Endodermal cell (in vitro differentiated cells): Measurements from ENCODE around the gene NCCRP1. TPM values are rescaled to one million over a fixed set of nuclear protein-coding genes. Genes with fewer than 3 reads are reported as not detected.

Experiments used
- DNase-seq: peaks from one replicate; pipeline ENCODE4 v3.0.0-alpha.2; 2017
- H3K27ac ChIP-seq: 2 replicates; pipeline ENCODE4 v1.5.1; 2013; ENCODE audit warnings: mild to moderate bottlenecking, low read depth, low read length, moderate library complexity
- H3K27me3 ChIP-seq: 2 replicates; pipeline ENCODE4 v1.6.1; 2013; ENCODE audit warnings: mild to moderate bottlenecking, low read length, moderate library complexity; ENCODE audit not compliant: insufficient read depth, control insufficient read depth, poor library complexity, severe bottlenecking
- H3K36me3 ChIP-seq: 2 replicates; pipeline ENCODE4 v1.7.0; 2013; ENCODE audit warnings: mild to moderate bottlenecking, low read length, moderate library complexity; ENCODE audit not compliant: control insufficient read depth, insufficient read depth
- H3K4me1 ChIP-seq: one replicate; pipeline ENCODE4 v1.7.0; 2013; ENCODE audit warnings: low read length; ENCODE audit not compliant: control insufficient read depth, insufficient read depth
- H3K4me3 ChIP-seq: 2 replicates; pipeline ENCODE4 v1.5.1; 2013; ENCODE audit warnings: mild to moderate bottlenecking, low read length, moderate library complexity
- H3K9ac ChIP-seq: 2 replicates; pipeline ENCODE4 v1.6.1; 2013; ENCODE audit warnings: mild to moderate bottlenecking, low read length, moderate library complexity; ENCODE audit not compliant: poor library complexity, severe bottlenecking; ENCODE audit errors: extremely low read depth
- H3K9me3 ChIP-seq: 2 replicates; pipeline ENCODE4 v1.6.1; 2013; ENCODE audit warnings: mild to moderate bottlenecking, low read length, moderate library complexity; ENCODE audit not compliant: control insufficient read depth
- H3K27ac Mint-ChIP-seq: 2 replicates; pipeline ENCODE4 v1.8.0; 2020; ENCODE audit warnings: mixed read lengths
- H3K27me3 Mint-ChIP-seq: 2 replicates; pipeline ENCODE4 v1.8.0; 2021; ENCODE audit warnings: mild to moderate bottlenecking, mixed read lengths; ENCODE audit not compliant: insufficient read depth
- H3K36me3 Mint-ChIP-seq: 2 replicates; pipeline ENCODE4 v1.8.0; 2020; ENCODE audit warnings: low read depth, mixed read lengths
- H3K4me1 Mint-ChIP-seq: 2 replicates; pipeline ENCODE4 v1.8.0; 2020; ENCODE audit warnings: mixed read lengths
- H3K4me3 Mint-ChIP-seq: 2 replicates; pipeline ENCODE4 v1.8.0; 2020; ENCODE audit warnings: mild to moderate bottlenecking, moderate library complexity, mixed read lengths
- H3K9me3 Mint-ChIP-seq: 2 replicates; pipeline ENCODE4 v1.8.0; 2020; ENCODE audit warnings: mild to moderate bottlenecking, mixed read lengths
- WGBS, 2 experiments: methylation state at CpG; one replicate each; pipeline versions ENCODE4 v1.1.5 to v1.1.7; 2013; ENCODE audit warnings: missing lambda C conversion rate in 2 of 2, mixed read lengths in 1 of 2; ENCODE audit not compliant: insufficient coverage in 1 of 2, insufficient read length in 1 of 2; 5-methylcytosine and 5-hydroxymethylcytosine counted together
- total RNA-seq, 2 donors: library from RNA; stranded (reverse); fragmentation: NEBNext Ultra II Directional in 1 of 2; extraction: Animal tissue kit (Norgen Biotek cat#: 25700) in 1 of 2; gene quantifications; 2 replicates in 1 of 2; 3 replicates in 1 of 2; pipeline ENCODE4 v1.2.1, GENCODE V29; 2021
- TF ChIP-seq, protein P1 (sequence below): fragments of 200-600 bp; sonication (generic); conservative IDR thresholded peaks from 2 replicates; pipeline ENCODE4 v1.5.0; 2021; ENCODE audit warnings: antibody characterized with exemption, mild to moderate bottlenecking

NCCRP1 gene
- total RNA-seq, 2 donors from 2014 or later, result 0.40 to 0.53 TPM

DNA sequence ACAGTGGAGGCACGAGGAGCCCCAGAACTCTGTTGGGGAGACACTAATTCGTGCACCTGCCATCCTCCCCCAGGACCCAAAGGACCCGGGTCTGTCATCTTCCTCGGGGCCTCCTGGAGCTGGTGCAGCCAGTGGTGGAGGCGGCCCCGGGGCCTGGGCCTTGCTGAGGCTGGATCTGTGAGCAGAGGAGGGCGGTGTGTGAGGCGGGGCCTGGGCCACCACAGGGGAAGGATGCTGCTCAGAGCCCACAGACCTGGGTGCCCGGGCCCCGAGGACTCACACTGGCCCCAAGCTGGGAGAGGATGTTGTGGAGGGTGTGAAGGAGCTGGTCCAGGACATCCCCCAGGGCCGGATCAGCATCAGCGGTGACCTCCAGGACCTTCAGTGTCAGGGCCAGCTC, 39.8 kb downstream of the NCCRP1 start:
- peaks cover 18% of the 10 kb centered on the region for H3K27me3 ChIP-seq
- Mint-ChIP-seq H3K27ac (no peak overlapping the region), H3K4me3 (no peak overlapping the region), H3K9me3 (no peaks in the 10 kb centered on the region), H3K36me3 (no peaks in the 10 kb centered on the region), H3K4me1 (no peaks in the 10 kb centered on the region), H3K27me3 (peaks cover 55% of the 10 kb centered on the region)
- no peaks in the 10 kb centered on the region for H3K4me1 ChIP-seq
- no peak overlapping the region for H3K27ac ChIP-seq
- WGBS, 2 experiments, result 80 to 85% methylated on average over 8 to 12 of the region's 12 CpGs
- TF ChIP-seq, protein P1, sequence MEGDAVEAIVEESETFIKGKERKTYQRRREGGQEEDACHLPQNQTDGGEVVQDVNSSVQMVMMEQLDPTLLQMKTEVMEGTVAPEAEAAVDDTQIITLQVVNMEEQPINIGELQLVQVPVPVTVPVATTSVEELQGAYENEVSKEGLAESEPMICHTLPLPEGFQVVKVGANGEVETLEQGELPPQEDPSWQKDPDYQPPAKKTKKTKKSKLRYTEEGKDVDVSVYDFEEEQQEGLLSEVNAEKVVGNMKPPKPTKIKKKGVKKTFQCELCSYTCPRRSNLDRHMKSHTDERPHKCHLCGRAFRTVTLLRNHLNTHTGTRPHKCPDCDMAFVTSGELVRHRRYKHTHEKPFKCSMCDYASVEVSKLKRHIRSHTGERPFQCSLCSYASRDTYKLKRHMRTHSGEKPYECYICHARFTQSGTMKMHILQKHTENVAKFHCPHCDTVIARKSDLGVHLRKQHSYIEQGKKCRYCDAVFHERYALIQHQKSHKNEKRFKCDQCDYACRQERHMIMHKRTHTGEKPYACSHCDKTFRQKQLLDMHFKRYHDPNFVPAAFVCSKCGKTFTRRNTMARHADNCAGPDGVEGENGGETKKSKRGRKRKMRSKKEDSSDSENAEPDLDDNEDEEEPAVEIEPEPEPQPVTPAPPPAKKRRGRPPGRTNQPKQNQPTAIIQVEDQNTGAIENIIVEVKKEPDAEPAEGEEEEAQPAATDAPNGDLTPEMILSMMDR, result no peak
- no peaks in the 10 kb centered on the region for H3K36me3 ChIP-seq
- no peaks in the 10 kb centered on the region for H3K9me3 ChIP-seq
- H3K9ac ChIP-seq, result no peak overlapping the region
- H3K4me3 ChIP-seq, result no peak overlapping the region
- no peak for DNase-seq

DNA sequence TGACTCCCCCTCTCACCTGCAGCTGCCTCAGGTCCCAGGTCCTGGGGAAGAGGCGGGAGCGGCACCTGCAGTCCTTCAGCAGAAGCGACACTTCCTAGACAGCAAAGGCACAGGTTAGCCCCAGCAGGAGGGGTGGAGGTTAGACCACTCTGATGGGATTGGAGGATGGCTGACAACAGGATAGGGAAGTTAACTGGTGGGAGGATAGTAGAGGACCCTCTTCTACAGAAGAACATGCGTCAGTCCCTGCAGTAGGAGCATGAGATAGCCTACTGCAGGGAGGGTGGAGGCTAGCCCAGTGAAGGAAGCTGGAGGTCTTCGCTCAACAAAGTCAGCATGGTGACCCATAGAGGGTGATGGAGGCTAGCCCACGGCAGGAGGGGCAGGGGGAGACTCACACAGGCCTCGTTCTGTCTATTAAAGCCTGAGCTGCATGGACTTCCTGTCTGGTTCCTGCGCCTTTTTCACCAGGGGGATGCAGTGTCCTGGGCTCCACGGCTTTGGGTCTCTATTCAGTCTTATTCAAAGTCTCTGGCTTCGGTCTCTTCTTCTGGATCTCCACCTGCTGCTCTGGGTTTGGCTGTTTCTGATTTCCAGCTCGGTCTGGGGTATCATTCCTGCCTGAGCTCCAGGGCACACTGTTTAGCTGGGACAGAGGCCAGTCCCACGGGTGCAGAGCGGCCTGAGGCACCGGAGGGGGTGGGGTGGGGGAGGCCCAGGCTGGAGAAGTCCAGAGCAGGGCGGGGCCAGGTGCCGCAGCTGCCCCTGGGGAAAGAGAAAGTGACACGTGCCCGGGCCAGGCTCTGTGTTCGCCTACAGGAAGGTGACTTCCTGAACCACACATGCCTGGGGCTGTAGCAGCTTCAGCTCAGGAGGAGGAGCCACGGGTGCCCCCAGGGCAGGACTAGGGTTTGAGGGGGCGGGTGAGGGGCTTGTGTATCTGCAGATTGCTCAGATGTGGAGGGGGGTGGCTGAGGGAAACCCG, 40.7 kb downstream of the NCCRP1 start:
- H3K27ac Mint-ChIP-seq, result no peak overlapping the region
- H3K9me3 Mint-ChIP-seq, result no peaks in the 10 kb centered on the region

DNA sequence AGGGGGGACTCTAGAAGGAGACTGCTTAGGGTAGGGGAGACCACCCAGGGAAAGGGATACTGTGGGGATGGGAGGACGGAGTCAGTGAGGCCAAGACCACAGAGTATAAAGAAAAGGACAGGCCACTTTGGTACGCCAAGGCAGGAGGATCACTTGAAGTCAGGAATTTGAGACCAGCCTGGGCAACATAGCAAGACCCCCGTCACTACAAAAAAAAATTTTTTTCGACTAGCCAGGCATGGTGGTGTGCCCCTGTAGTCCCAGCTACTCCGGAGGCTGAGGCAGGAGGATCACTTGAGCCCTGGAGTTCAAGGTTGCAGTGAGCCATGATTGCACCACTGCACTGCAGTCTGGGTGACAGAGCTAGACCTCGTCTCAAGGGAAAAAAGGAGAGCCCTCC, 41.4 kb downstream of the NCCRP1 start:
- no peak for DNase-seq
- TF ChIP-seq, protein P1, result no peak
- H3K27me3 Mint-ChIP-seq, result peaks cover 56% of the 10 kb centered on the region
- H3K9ac ChIP-seq, result no peak overlapping the region
- H3K27ac Mint-ChIP-seq, result no peak overlapping the region
- WGBS, 2 experiments, result 83 to 85% methylated on average over 5 of the region's 6 CpGs
- H3K27ac ChIP-seq, result no peak overlapping the region
- H3K9me3 Mint-ChIP-seq, result no peaks in the 10 kb centered on the region
- no peaks in the 10 kb centered on the region for H3K36me3 Mint-ChIP-seq
- H3K36me3 ChIP-seq, result no peaks in the 10 kb centered on the region
- H3K4me1 ChIP-seq, result no peaks in the 10 kb centered on the region
- no peak overlapping the region for H3K4me3 Mint-ChIP-seq
- no peaks in the 10 kb centered on the region for H3K9me3 ChIP-seq
- H3K27me3 ChIP-seq, result peaks cover 11% of the 10 kb centered on the region
- no peak overlapping the region for H3K4me3 ChIP-seq
- H3K4me1 Mint-ChIP-seq, result no peaks in the 10 kb centered on the region

More for the DNA sequence above, 40.7 kb downstream of the NCCRP1 start:
- TF ChIP-seq, protein P1, result no peak
- no peak overlapping the region for H3K27ac ChIP-seq
- H3K4me1 ChIP-seq, result no peaks in the 10 kb centered on the region
- Mint-ChIP-seq H3K4me1 (no peaks in the 10 kb centered on the region), H3K36me3 (no peaks in the 10 kb centered on the region), H3K27me3 (peaks cover 54% of the 10 kb centered on the region), H3K4me3 (no peak overlapping the region)
- H3K36me3 ChIP-seq, result no peaks in the 10 kb centered on the region
- peak; percentile 62 for DNase-seq
- H3K4me3 ChIP-seq, result no peak overlapping the region
- H3K27me3 ChIP-seq, result peaks cover 11% of the 10 kb centered on the region
- H3K9ac ChIP-seq, result no peak overlapping the region
- WGBS, 2 experiments, result 56 to 66% methylated on average over 10 to 22 of the region's 22 CpGs
- no peaks in the 10 kb centered on the region for H3K9me3 ChIP-seq
